Lower lobe of right lung (tissue), 2 donors: ENCODE data around the gene TYK2. TPM values are rescaled to one million over a fixed set of nuclear protein-coding genes. Genes with fewer than 3 reads are reported as not detected.

Experiments
- ATAC-seq, 2 donors: fragments of 200-7000 bp; cut with Tn5 transposase; one replicate each; pipeline ENCODE4 v1.9.1; 2020 to 2022; ENCODE audit warnings: mild to moderate bottlenecking in 2 of 2, moderate library complexity in 2 of 2
- DNase-seq: peaks from one replicate; pipeline ENCODE4 v3.0.0-alpha.2; 2020
- H3K27ac ChIP-seq: fragments of 200-600 bp; one replicate; pipeline ENCODE4 v1.8.0; 2022
- H3K27me3 ChIP-seq: fragments of 200-600 bp; one replicate; pipeline ENCODE4 v1.8.0; 2022; ENCODE audit warnings: low read depth
- H3K36me3 ChIP-seq: fragments of 200-600 bp; one replicate; pipeline ENCODE4 v1.8.0; 2022; ENCODE audit warnings: mild to moderate bottlenecking
- H3K4me1 ChIP-seq: fragments of 200-600 bp; one replicate; pipeline ENCODE4 v1.8.0; 2022
- H3K4me3 ChIP-seq: fragments of 200-600 bp; one replicate; pipeline ENCODE4 v1.8.0; 2022; ENCODE audit warnings: mild to moderate bottlenecking
- H3K9me3 ChIP-seq: fragments of 200-600 bp; one replicate; pipeline ENCODE4 v1.8.0; 2022
- CTCF ChIP-seq: fragments of 200-600 bp; IDR thresholded peaks from one replicate; pipeline ENCODE4 v1.8.0; 2022; ENCODE audit warnings: antibody characterized with exemption, mild to moderate bottlenecking
- intact Hi-C: fragments of 100-400 bp; cut with DNase I; formaldehyde crosslinking; loops from one replicate; pipeline ENCODE4 v1.11.0; 2022
- total RNA-seq: library from RNA; stranded (reverse); fragmentation: NEBNext Ultra II Directional; extraction: Animal tissue kit (Norgen Biotek cat#: 25700); gene quantifications from one replicate; pipeline ENCODE4 v1.2.1, GENCODE V29; 2021
- donor health status: DM: no; HTN: yes; CAD: no; lungs with severe emphysema.

The TYK2 gene
- total RNA-seq, 1 donor from 2014 or later = 164 TPM

GRCh38 chr19:10418485-10419199 is 38.3 kb upstream of the TYK2 start:
- no peak for TF ChIP-seq CTCF
- ATAC-seq (no peak), DNase-seq (no peak)
- intact Hi-C loops = no loop called here
- Histone ChIP-seq H3K9me3 (no peaks in the 10 kb centered on the region), H3K27ac (no peak overlapping the region), H3K4me1 (peaks cover 50% of the 10 kb centered on the region), H3K36me3 (no peaks in the 10 kb centered on the region), H3K27me3 (peaks cover 70% of the 10 kb centered on the region), H3K4me3 (no peak overlapping the region)

GRCh38 chr19:10418235-10418484 is 37.8 kb upstream of the TYK2 start:
- DNase-seq (no peak), ATAC-seq (no peak)
- Histone ChIP-seq H3K4me3 (no peak overlapping the region), H3K27me3 (peaks cover 65% of the 10 kb centered on the region), H3K9me3 (no peaks in the 10 kb centered on the region), H3K4me1 (peaks cover 45% of the 10 kb centered on the region), H3K27ac (no peak overlapping the region), H3K36me3 (no peaks in the 10 kb centered on the region)
- intact Hi-C loops = no loop called here
- TF ChIP-seq CTCF = no peak

- intact Hi-C loops = no loop called here
- TF ChIP-seq CTCF = no peak
- Histone ChIP-seq H3K27me3 (peaks cover 60% of the 10 kb centered on the region), H3K4me1 (peaks cover 45% of the 10 kb centered on the region), H3K9me3 (no peaks in the 10 kb centered on the region), H3K4me3 (no peak overlapping the region), H3K36me3 (no peaks in the 10 kb centered on the region), H3K27ac (no peak overlapping the region)
- no peak for DNase-seq
- no peak for ATAC-seq
Observed at GRCh38 chr19:10417541-10418234, 37.3 kb upstream of the TYK2 start.

GRCh38 chr19:10416380-10417257 is 36.2 kb upstream of the TYK2 start:
- peak overlapping the region; percentile 56 for H3K4me3 ChIP-seq
- DNase-seq (peak; percentile 91), ATAC-seq (peak; percentile 84 to 94)
- no peaks in the 10 kb centered on the region for H3K9me3 ChIP-seq
- no peaks in the 10 kb centered on the region for H3K36me3 ChIP-seq
- H3K27ac ChIP-seq = peak overlapping the region; percentile 61
- intact Hi-C loops = no loop called here
- peaks cover 44% of the 10 kb centered on the region for H3K4me1 ChIP-seq
- H3K27me3 ChIP-seq = peaks cover 49% of the 10 kb centered on the region
- TF ChIP-seq CTCF = peak; percentile 91

GRCh38 chr19:10416083-10416379 is 35.7 kb upstream of the TYK2 start:
- no peaks in the 10 kb centered on the region for H3K36me3 ChIP-seq
- peaks cover 38% of the 10 kb centered on the region for H3K4me1 ChIP-seq
- ATAC-seq = no peak
- intact Hi-C loops = no loop called here
- peak overlapping the region; percentile 56 for H3K4me3 ChIP-seq
- H3K9me3 ChIP-seq = no peaks in the 10 kb centered on the region
- no peak for TF ChIP-seq CTCF
- peak overlapping the region; percentile 61 for H3K27ac ChIP-seq
- DNase-seq = no peak
- peaks cover 44% of the 10 kb centered on the region for H3K27me3 ChIP-seq
